NT2/D1 (cell line): ENCODE measurements around the gene NSF.
"Not testable (repeated sequence)": the region's sequence is repeated elsewhere in the genome, so short reads cannot be mapped to it uniquely, and the experiment has no call there.

Experiments used
- SUZ12 ChIP-seq: IDR thresholded peaks from 2 replicates; pipeline ENCODE4 v1.6.1; 2011; ENCODE audit not compliant: insufficient read length, insufficient read depth; ENCODE audit errors: extremely low read depth
- ZNF274 ChIP-seq: IDR thresholded peaks from 2 replicates; pipeline ENCODE4 v1.6.1; 2011; ENCODE audit warnings: mild to moderate bottlenecking, low read depth, low read length

- not testable (repeated sequence) for TF ChIP-seq ZNF274, SUZ12
Measured at GRCh38 chr17:46591332-46591731, 863 bp downstream of the NSF start.
